Activated CD8-positive, alpha-beta memory T cell treated with anti-CD3 and anti-CD28 coated beads for 48 hours (primary cell): ENCODE measurements around the gene IFNL4.
"Not testable (repeated sequence)": the region's sequence is repeated elsewhere in the genome, so short reads cannot be mapped to it uniquely, and the experiment has no call there.

Experiments
- DNase-seq, 3 experiments: peaks; one replicate each; pipeline ENCODE4 v3.0.0-alpha.2; 2020; ENCODE audit warnings: low read depth in 2 of 3, low spot score in 2 of 3

The IFNL4 gene

GRCh38 chr19:39248806-39249205, at the start of gene IFNL4:
Gene IFNL4 (minus strand): TSS chr19:39248856.
- DNase-seq: no peak

- DNase-seq: peak; percentile 27 to 43 (median 27)
These were observed 49.4 kb upstream of the IFNL4 start for GRCh38 chr19:39297931-39298634.

GRCh38 chr19:39296906-39297305, 48.2 kb upstream of the IFNL4 start:
- DNase-seq: no peak

GRCh38 chr19:39296055-39296645, 47.5 kb upstream of the IFNL4 start, which contains the start of gene IFNL1:
Gene IFNL1 (plus strand): TSS chr19:39296407. CDS start chr19:39296422, 15 bp downstream.
- no peak for DNase-seq

- no peak for DNase-seq
These were observed 44.7 kb upstream of the IFNL4 start for GRCh38 chr19:39293394-39293793.

- DNase-seq: no peak
These were observed 35.4 kb upstream of the IFNL4 start for GRCh38 chr19:39284032-39284431.

- no peak for DNase-seq
These were observed 33.4 kb upstream of the IFNL4 start for GRCh38 chr19:39282021-39282420.

- DNase-seq: no peak
These were observed 28.9 kb upstream of the IFNL4 start for GRCh38 chr19:39277598-39277997.

GRCh38 chr19:39276740-39277139, 28.1 kb upstream of the IFNL4 start:
- DNase-seq: no peak

- DNase-seq: no peak
These were observed 26.9 kb upstream of the IFNL4 start for GRCh38 chr19:39275578-39275977.

- not testable (repeated sequence) for DNase-seq
These were observed 25.2 kb upstream of the IFNL4 start for GRCh38 chr19:39273859-39274258.

- no peak for DNase-seq
These were observed 21.6 kb upstream of the IFNL4 start for GRCh38 chr19:39270036-39270871.

- DNase-seq: not testable (repeated sequence)
These were observed 20.7 kb upstream of the IFNL4 start for GRCh38 chr19:39269369-39269768.

GRCh38 chr19:39268531-39269223, 20.0 kb upstream of the IFNL4 start:
- not testable (repeated sequence) for DNase-seq

GRCh38 chr19:39268085-39268484, 19.4 kb upstream of the IFNL4 start, which contains the start of gene IFNL2:
Gene IFNL2 (plus strand): TSS chr19:39268396. CDS start chr19:39268569, 173 bp downstream.
- DNase-seq: not testable (repeated sequence)

GRCh38 chr19:39265321-39265916, 16.8 kb upstream of the IFNL4 start:
- no peak for DNase-seq

GRCh38 chr19:39264306-39265290, 15.9 kb upstream of the IFNL4 start:
- DNase-seq: no peak

- DNase-seq: no peak
These were observed 15.3 kb upstream of the IFNL4 start for GRCh38 chr19:39263912-39264305.

- no peak for DNase-seq
These were observed 13.8 kb upstream of the IFNL4 start for GRCh38 chr19:39262496-39262895.

- no peak for DNase-seq
These were observed 13.0 kb upstream of the IFNL4 start for GRCh38 chr19:39261704-39262103.
